T-cell (primary cell): ENCODE results near the gene CDRT15. TPM values are rescaled to one million over a fixed set of nuclear protein-coding genes. Genes with fewer than 3 reads are reported as not detected.
A peak's percentile ranks its signal among the peaks of the same experiment; 100 is the strongest.

Experiments
- ATAC-seq, 4 experiments: fragments of 200-7000 bp in 3 of 4; fragments of 150-1000 bp in 1 of 4; cut with Tn5 transposase; replicated peaks in 1 of 4; 1 replicate in 3 of 4; 2 replicates in 1 of 4; pipeline ENCODE4 v1.10.0; 2021; ENCODE audit warnings: moderate library complexity in 3 of 4, mild to moderate bottlenecking in 2 of 4, moderate number of reproducible peaks in 1 of 4
- CTCF ChIA-PET, 2 donors: fragments of 300-600 bp; sonication (Branson Sonifier 250); formaldehyde crosslinking; loops; one replicate each; lab custom pipeline; 2022; ENCODE audit warnings: antibody characterized with exemption in 2 of 2; lab: Charles Lee
- POLR2A ChIA-PET, 2 donors: fragments of 300-600 bp; sonication (Branson Sonifier 250); formaldehyde crosslinking; loops; one replicate each; lab custom pipeline; 2022; ENCODE audit warnings: antibody characterized with exemption in 2 of 2; lab: Charles Lee
- DNase-seq, 35 experiments: peaks; one replicate each; pipeline versions ENCODE4 v3.0.0 to v3.0.0-alpha.2; 2013 to 2023
- H3K27ac ChIP-seq: one replicate; pipeline ENCODE4 v1.5.1; 2013; ENCODE audit warnings: low read length
- H3K27me3 ChIP-seq, 2 experiments: replicated peaks in 1 of 2; 1 replicate in 1 of 2; 2 replicates in 1 of 2; pipeline versions ENCODE4 v1.6.1 to v1.7.0; 2013; ENCODE audit warnings: low read length in 1 of 2, mixed read lengths in 1 of 2; ENCODE audit not compliant: control insufficient read depth in 2 of 2, insufficient read depth in 2 of 2; ENCODE audit errors: extremely low read depth in 1 of 2
- H3K36me3 ChIP-seq, 2 donors: 1 replicate in 1 of 2; 2 replicates in 1 of 2; pipeline versions ENCODE4 v1.6.1 to v1.7.0; 2013; ENCODE audit warnings: low read length in 1 of 2; ENCODE audit not compliant: control insufficient read depth in 2 of 2, insufficient read depth in 1 of 2; ENCODE audit errors: extremely low read depth in 1 of 2
- H3K4me1 ChIP-seq, 2 experiments: 1 replicate in 1 of 2; 2 replicates in 1 of 2; pipeline versions ENCODE4 v1.6.1 to v1.7.0; 2013; ENCODE audit warnings: low read length in 2 of 2, mixed read lengths in 1 of 2; ENCODE audit not compliant: insufficient read depth in 2 of 2, control insufficient read depth in 1 of 2; ENCODE audit errors: extremely low read depth in 1 of 2
- H3K4me3 ChIP-seq, 2 donors: 1 replicate in 1 of 2; 2 replicates in 1 of 2; pipeline versions ENCODE4 v1.5.1 to v1.7.0; 2013; ENCODE audit warnings: mild to moderate bottlenecking in 2 of 2, low read length in 1 of 2, moderate library complexity in 1 of 2; ENCODE audit not compliant: control insufficient read depth in 1 of 2; ENCODE audit errors: extremely low read depth in 1 of 2
- H3K9me3 ChIP-seq: 2 replicates; pipeline ENCODE4 v1.7.0; 2013
- H3K27ac Mint-ChIP-seq, 2 donors: one replicate each; pipeline ENCODE4 v1.8.0; 2020 to 2021; ENCODE audit warnings: mild to moderate bottlenecking in 2 of 2, mixed read lengths in 2 of 2
- H3K27me3 Mint-ChIP-seq, 2 donors: one replicate each; pipeline ENCODE4 v1.8.0; 2021 to 2022; ENCODE audit warnings: mixed read lengths in 2 of 2
- H3K36me3 Mint-ChIP-seq: one replicate; pipeline ENCODE4 v1.8.0; 2021; ENCODE audit warnings: mixed read lengths
- H3K4me1 Mint-ChIP-seq, 3 donors: one replicate each; pipeline ENCODE4 v1.8.0; 2020 to 2022; ENCODE audit warnings: mixed read lengths in 3 of 3, mild to moderate bottlenecking in 1 of 3
- H3K4me3 Mint-ChIP-seq, 3 donors: one replicate each; pipeline ENCODE4 v1.8.0; 2020 to 2022; ENCODE audit warnings: mild to moderate bottlenecking in 3 of 3, mixed read lengths in 3 of 3, moderate library complexity in 3 of 3
- H3K9me3 Mint-ChIP-seq, 3 donors: one replicate each; pipeline ENCODE4 v1.8.0; 2020 to 2022; ENCODE audit warnings: mixed read lengths in 3 of 3
- WGBS: methylation state at CpG from one replicate; pipeline ENCODE4 v1.1.5; 2013; ENCODE audit warnings: missing lambda C conversion rate; ENCODE audit not compliant: insufficient coverage; 5-methylcytosine and 5-hydroxymethylcytosine counted together
- total RNA-seq, 35 experiments: library from RNA in 6 of 35; stranded (reverse) in 6 of 35; fragments of 120-200 nt in 1 of 35; gene quantifications; one replicate each; pipeline versions ENCODE4 v1.2.1 to v1.2.4 and lab custom pipeline; 2013 to 2026

CDRT15 gene
- total RNA-seq, 5 donors from 2014 or later (not counting 1 experiment from before 2014, with no cell fraction given): not detected

DNA sequence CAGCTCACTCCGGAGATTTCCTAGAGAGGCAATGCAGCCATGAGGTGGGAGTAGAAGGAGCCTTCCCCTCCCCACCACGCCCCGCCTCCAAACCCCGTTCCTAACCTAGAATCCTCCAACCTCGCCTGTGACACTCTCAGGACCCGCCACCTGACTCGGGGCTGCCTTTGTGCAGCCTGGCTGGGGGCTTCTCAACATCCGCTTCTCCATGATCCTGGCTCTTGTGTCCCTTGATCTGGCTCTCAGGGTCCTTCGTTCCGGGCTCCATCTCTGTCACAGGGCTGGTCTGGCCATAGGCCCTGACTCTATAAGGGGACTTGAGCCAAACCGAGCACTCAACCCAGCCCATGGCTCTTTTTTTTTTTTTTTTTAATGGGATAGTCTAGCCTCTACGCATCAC, 24.3 kb downstream of the CDRT15 start:
- ATAC-seq (no peak), DNase-seq (no peak)
- CTCF ChIA-PET: interaction anchor here (0.6 to 1.0 kb wide), 4 partner anchors 89 to 710 kb away, joined by 3 to 4 read pairs (median 3); no protein-coding TSS in a partner anchor
- H3K4me3 ChIP-seq: no peak overlapping the region
- no peaks in the 10 kb centered on the region for H3K9me3 ChIP-seq
- H3K27ac ChIP-seq: no peak overlapping the region
- Mint-ChIP-seq H3K27me3 (no peaks in the 10 kb centered on the region), H3K36me3 (peaks cover 52% of the 10 kb centered on the region), H3K27ac (no peak overlapping the region), H3K4me1 (peaks cover 16 to 30% (median 20%) of the 10 kb centered on the region in 3 donors), H3K9me3 (no peaks in the 10 kb centered on the region), H3K4me3 (no peak overlapping the region)
- POLR2A ChIA-PET: no interaction called here
- no peaks in the 10 kb centered on the region for H3K27me3 ChIP-seq
- peaks cover 0 to 13% of the 10 kb centered on the region in 2 experiments for H3K4me1 ChIP-seq
- H3K36me3 ChIP-seq: peaks cover 4 to 15% of the 10 kb centered on the region in 2 donors
- 96% methylated on average over 9 of the region's 12 CpGs for WGBS

DNA sequence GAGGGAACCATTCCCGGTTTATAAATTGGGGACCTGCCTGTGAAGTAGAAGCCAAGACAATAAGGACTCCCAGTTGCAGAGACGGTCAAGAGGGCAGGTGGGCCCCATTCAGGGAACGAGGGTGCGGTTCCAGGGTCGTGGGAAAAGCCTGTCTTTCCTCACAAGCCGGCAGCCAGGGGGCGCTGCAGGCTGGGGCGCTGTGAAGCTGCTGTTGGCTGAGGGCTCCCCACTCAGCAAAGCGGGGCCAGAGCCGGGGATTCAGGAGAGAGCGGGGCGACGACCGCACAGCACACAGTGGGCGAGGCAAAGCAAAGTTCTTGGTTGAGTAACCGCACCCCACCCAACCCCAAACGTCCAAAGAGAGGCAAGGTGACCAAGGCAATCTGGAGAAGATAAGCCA, 24.9 kb downstream of the CDRT15 start:
- H3K27ac ChIP-seq: no peak overlapping the region
- peaks cover 6 to 21% of the 10 kb centered on the region in 2 donors for H3K36me3 ChIP-seq
- H3K36me3 Mint-ChIP-seq: peaks cover 54% of the 10 kb centered on the region
- ChIA-PET CTCF (interaction anchor here (0.6 to 1.0 kb wide), 4 partner anchors 90 to 711 kb away, joined by 3 to 4 read pairs (median 3); no protein-coding TSS in a partner anchor), POLR2A (no interaction called here)
- H3K4me1 Mint-ChIP-seq: peaks cover 22 to 31% (median 23%) of the 10 kb centered on the region in 3 donors
- H3K4me3 ChIP-seq: no peak overlapping the region
- peak overlapping the region in 1 of 3 donors; percentile 27 for H3K4me3 Mint-ChIP-seq
- H3K4me1 ChIP-seq: peaks cover 0 to 16% of the 10 kb centered on the region in 2 experiments
- H3K9me3 Mint-ChIP-seq: no peaks in the 10 kb centered on the region
- WGBS: 59% methylated on average over 15 of the region's 17 CpGs
- peak in 21 of 35 experiments; percentile 11 to 71 (median 44) for DNase-seq
- no peaks in the 10 kb centered on the region for H3K27me3 ChIP-seq
- no peaks in the 10 kb centered on the region for H3K27me3 Mint-ChIP-seq
- no peak overlapping the region for H3K27ac Mint-ChIP-seq
- H3K9me3 ChIP-seq: no peaks in the 10 kb centered on the region
- ATAC-seq: peak in 2 of 4 experiments; percentile 37 to 63

DNA sequence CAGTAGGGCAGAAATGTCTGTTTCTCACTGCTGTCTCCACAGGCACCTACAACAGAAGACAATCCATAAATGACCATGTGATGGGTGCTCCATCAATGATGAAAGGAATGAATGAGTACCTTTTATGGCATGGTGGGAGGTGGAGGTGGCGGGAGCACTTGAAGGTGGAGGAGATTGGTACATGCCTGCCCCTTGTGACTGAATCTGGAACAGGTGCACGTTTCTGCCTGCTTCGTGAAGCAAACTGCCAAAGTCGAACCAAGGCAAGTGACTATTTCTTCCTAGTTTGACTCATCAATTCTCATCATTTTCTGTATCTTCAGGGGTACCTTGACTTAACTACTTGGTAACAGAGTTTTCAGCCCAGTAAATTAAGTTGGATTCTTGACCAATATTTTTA, 25.4 kb downstream of the CDRT15 start:
- CTCF ChIA-PET: interaction anchor here in 1 of 2 donors (0.9 kb wide), 1 partner anchor 91 kb away, joined by 3 read pairs; no protein-coding TSS in a partner anchor
- WGBS: 66% methylated on average over 3 of the region's 4 CpGs
- H3K4me1 ChIP-seq: peaks cover 0 to 22% of the 10 kb centered on the region in 2 experiments
- POLR2A ChIA-PET: no interaction called here
- Mint-ChIP-seq H3K4me3 (no peak overlapping the region), H3K36me3 (peaks cover 51% of the 10 kb centered on the region), H3K9me3 (no peaks in the 10 kb centered on the region), H3K4me1 (peaks cover 26 to 35% (median 27%) of the 10 kb centered on the region in 3 donors), H3K27ac (no peak overlapping the region), H3K27me3 (no peaks in the 10 kb centered on the region)
- ATAC-seq (no peak), DNase-seq (peak in 1 of 35 experiments; percentile 34)
- H3K9me3 ChIP-seq: no peaks in the 10 kb centered on the region
- H3K4me3 ChIP-seq: no peak overlapping the region
- no peak overlapping the region for H3K27ac ChIP-seq
- peaks cover 8 to 21% of the 10 kb centered on the region in 2 donors for H3K36me3 ChIP-seq
- no peaks in the 10 kb centered on the region for H3K27me3 ChIP-seq

DNA sequence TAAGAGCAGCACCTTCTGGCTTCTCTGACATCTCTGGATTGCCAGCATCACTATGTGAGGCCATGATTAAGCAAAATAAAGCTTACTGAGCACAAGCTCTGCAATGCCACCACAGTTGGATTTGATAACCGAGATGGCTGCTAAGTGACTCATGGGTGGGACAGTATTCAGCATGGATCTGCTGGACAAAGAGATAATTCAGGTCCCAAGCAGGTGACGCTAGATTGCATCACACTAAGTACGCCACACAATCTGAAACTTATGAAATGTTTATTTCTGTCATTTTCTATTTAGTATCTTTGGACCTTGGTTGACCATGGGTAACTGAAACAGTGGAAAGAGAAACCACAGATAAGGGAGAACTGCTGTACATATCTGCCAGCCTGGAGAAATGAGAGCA, 27.4 kb downstream of the CDRT15 start:
- Histone ChIP-seq H3K36me3 (peaks cover 8 to 21% of the 10 kb centered on the region in 2 donors), H3K9me3 (no peaks in the 10 kb centered on the region), H3K4me1 (peaks cover 5 to 42% of the 10 kb centered on the region in 2 experiments), H3K27me3 (no peaks in the 10 kb centered on the region), H3K27ac (no peak overlapping the region), H3K4me3 (no peak overlapping the region)
- Mint-ChIP-seq H3K4me1 (peaks cover 46 to 55% (median 47%) of the 10 kb centered on the region in 3 donors), H3K9me3 (no peaks in the 10 kb centered on the region), H3K27me3 (no peaks in the 10 kb centered on the region), H3K36me3 (peaks cover 53% of the 10 kb centered on the region), H3K27ac (no peak overlapping the region), H3K4me3 (no peak overlapping the region)
- DNase-seq (no peak), ATAC-seq (no peak)
- POLR2A ChIA-PET: no interaction called here
- CTCF ChIA-PET: no interaction called here
- no CpG with 5 or more reads among the region's 3 CpGs for WGBS

DNA sequence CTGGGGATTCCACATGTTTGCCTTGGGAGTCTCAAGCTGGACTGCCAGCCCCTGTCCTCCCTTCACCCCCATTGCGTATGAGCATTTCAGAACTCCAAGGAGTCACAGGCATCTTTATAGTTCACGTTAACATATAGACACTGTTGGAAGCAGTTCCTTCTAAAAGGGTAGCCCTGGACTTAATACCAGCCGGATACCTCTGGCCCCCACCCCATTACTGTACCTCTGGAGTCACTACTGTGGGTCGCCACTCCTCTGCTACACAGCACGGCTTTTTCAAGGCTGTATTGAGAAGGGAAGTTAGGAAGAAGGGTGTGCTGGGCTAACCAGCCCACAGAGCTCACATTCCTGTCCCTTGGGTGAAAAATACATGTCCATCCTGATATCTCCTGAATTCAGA, 28.9 kb downstream of the CDRT15 start:
- DNase-seq (no peak), ATAC-seq (no peak)
- H3K4me3 Mint-ChIP-seq: peak overlapping the region in 1 of 3 donors; percentile 33
- Histone ChIP-seq H3K4me3 (no peak overlapping the region), H3K27me3 (no peaks in the 10 kb centered on the region), H3K36me3 (peaks cover 8 to 21% of the 10 kb centered on the region in 2 donors), H3K4me1 (peaks cover 19 to 56% of the 10 kb centered on the region in 2 experiments), H3K27ac (peak overlapping the region; percentile 10), H3K9me3 (no peaks in the 10 kb centered on the region)
- WGBS: 100% methylated on average over 1 of the region's 5 CpGs
- CTCF ChIA-PET: no interaction called here
- H3K27me3 Mint-ChIP-seq: no peaks in the 10 kb centered on the region
- H3K27ac Mint-ChIP-seq: peak overlapping the region; percentile 9 to 87
- peaks cover 59 to 61% (median 60%) of the 10 kb centered on the region in 3 donors for H3K4me1 Mint-ChIP-seq
- H3K9me3 Mint-ChIP-seq: no peaks in the 10 kb centered on the region
- peaks cover 45% of the 10 kb centered on the region for H3K36me3 Mint-ChIP-seq
- POLR2A ChIA-PET: interaction anchor here in 1 of 2 donors (0.6 kb wide), 1 partner anchor 176 kb away, joined by 3 read pairs; no protein-coding TSS in a partner anchor

DNA sequence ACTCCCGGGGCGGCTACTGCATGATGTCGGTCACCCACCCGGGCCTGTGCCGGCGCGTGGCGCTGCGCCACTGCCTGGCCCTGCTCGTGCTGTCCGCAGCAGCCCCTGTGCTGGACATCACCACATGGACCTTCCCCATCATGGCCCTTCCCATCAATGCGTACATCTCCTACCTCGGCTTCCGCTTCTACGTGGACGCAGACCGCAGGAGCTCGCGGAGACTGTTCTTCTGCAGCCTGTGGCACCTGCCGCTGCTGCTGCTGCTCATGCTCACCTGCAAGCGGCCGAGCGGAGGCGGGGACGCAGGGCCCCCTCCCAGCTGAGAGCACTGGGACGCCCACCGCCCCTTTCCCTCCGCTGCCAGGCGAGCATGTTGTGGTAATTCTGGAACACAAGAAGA, 29.8 kb downstream of the CDRT15 start:
- Histone ChIP-seq H3K4me1 (peaks cover 27 to 62% of the 10 kb centered on the region in 2 experiments), H3K4me3 (no peak overlapping the region), H3K36me3 (peaks cover 8 to 21% of the 10 kb centered on the region in 2 donors), H3K9me3 (no peaks in the 10 kb centered on the region), H3K27ac (peak overlapping the region; percentile 87), H3K27me3 (no peaks in the 10 kb centered on the region)
- no peak for ATAC-seq
- Mint-ChIP-seq H3K27me3 (no peaks in the 10 kb centered on the region), H3K27ac (peak overlapping the region in 1 of 2 donors; percentile 96), H3K4me3 (no peak overlapping the region), H3K9me3 (no peaks in the 10 kb centered on the region), H3K36me3 (peaks cover 41% of the 10 kb centered on the region), H3K4me1 (peaks cover 63 to 68% (median 67%) of the 10 kb centered on the region in 3 donors)
- ChIA-PET CTCF (no interaction called here), POLR2A (no interaction called here)
- DNase-seq: no peak
- WGBS: over 99% methylated on average over 25 of the region's 29 CpGs
